BE2C (cell line): Measurements from ENCODE around the gene SH3BGR.

ENCODE experiments used
- DNase-seq: peaks from one replicate; pipeline ENCODE4 v3.0.0-alpha.2; 2020
- H3K27me3 ChIP-seq: fragments of 250-450 bp; sonication (Bioruptor Pico); 2 replicates; pipeline ENCODE4 v1.5.1; 2020; ENCODE audit warnings: mild to moderate bottlenecking
- H3K36me3 ChIP-seq: fragments of 250-450 bp; sonication (Bioruptor Pico); 2 replicates; pipeline ENCODE4 v1.5.1; 2020; ENCODE audit warnings: mild to moderate bottlenecking
- H3K4me1 ChIP-seq: fragments of 250-450 bp; sonication (Bioruptor Pico); 2 replicates; pipeline ENCODE4 v1.5.1; 2020
- H3K4me3 ChIP-seq: 2 replicates; pipeline ENCODE4 v1.5.1; 2011; ENCODE audit warnings: low read depth, low read length
- H3K9me3 ChIP-seq: fragments of 250-450 bp; sonication (Bioruptor Pico); 2 replicates; pipeline ENCODE4 v1.5.1; 2020
- CTCF ChIP-seq: IDR thresholded peaks from 2 replicates; pipeline ENCODE4 v1.5.1; 2012; ENCODE audit warnings: mild to moderate bottlenecking, low read depth, low read length

The SH3BGR gene

GRCh38 chr21:39430457-39430856 lies 21.3 kb upstream of the SH3BGR start:
- H3K4me1 ChIP-seq: no peaks in the 10 kb centered on the region
- no peak for DNase-seq
- no peak overlapping the region for H3K4me3 ChIP-seq
- no peaks in the 10 kb centered on the region for H3K27me3 ChIP-seq
- H3K36me3 ChIP-seq: no peaks in the 10 kb centered on the region
- no peaks in the 10 kb centered on the region for H3K9me3 ChIP-seq
- no peak for TF ChIP-seq CTCF

- TF ChIP-seq CTCF: no peak
- Histone ChIP-seq H3K9me3 (no peaks in the 10 kb centered on the region), H3K27me3 (no peaks in the 10 kb centered on the region)
These were observed 20.8 kb upstream of the SH3BGR start for GRCh38 chr21:39430954-39431353.

GRCh38 chr21:39434950-39435349 lies 16.8 kb upstream of the SH3BGR start:
- Histone ChIP-seq H3K27me3 (no peaks in the 10 kb centered on the region), H3K36me3 (no peaks in the 10 kb centered on the region), H3K4me3 (no peak overlapping the region), H3K9me3 (no peaks in the 10 kb centered on the region), H3K4me1 (no peaks in the 10 kb centered on the region)
- no peak for DNase-seq
- TF ChIP-seq CTCF: no peak

More at GRCh38 chr21:39430954-39431353, 20.8 kb upstream of the SH3BGR start:
- no peak for DNase-seq
- Histone ChIP-seq H3K4me1 (no peaks in the 10 kb centered on the region), H3K36me3 (no peaks in the 10 kb centered on the region), H3K4me3 (no peak overlapping the region)

- no peak for DNase-seq
- no peak for TF ChIP-seq CTCF
- H3K36me3 ChIP-seq: no peaks in the 10 kb centered on the region
- H3K4me3 ChIP-seq: no peak overlapping the region
- peaks cover under 1% of the 10 kb centered on the region; the same call in 1 of the 2 replicates for H3K4me1 ChIP-seq
- no peaks in the 10 kb centered on the region for H3K9me3 ChIP-seq
- H3K27me3 ChIP-seq: no peaks in the 10 kb centered on the region
These were observed 12.5 kb upstream of the SH3BGR start for GRCh38 chr21:39439232-39439631.

GRCh38 chr21:39441502-39442475 lies 10.0 kb upstream of the SH3BGR start:
- Histone ChIP-seq H3K4me1 (peaks cover 6% of the 10 kb centered on the region), H3K4me3 (no peak overlapping the region), H3K36me3 (no peaks in the 10 kb centered on the region), H3K9me3 (no peaks in the 10 kb centered on the region), H3K27me3 (no peaks in the 10 kb centered on the region)
- peak; percentile 51 for DNase-seq
- peak; percentile 93 for TF ChIP-seq CTCF
